CD4-positive, alpha-beta T cell treated with Interferon gamma for 1 hour (primary cell): Measurements from ENCODE around the gene PPARD.
A peak's percentile ranks its signal among the peaks of the same experiment; 100 is the strongest.
"Not testable (repeated sequence)": the region's sequence is repeated elsewhere in the genome, so short reads cannot be mapped to it uniquely, and the experiment has no call there.

Experiments
- DNase-seq: peaks from one replicate; pipeline ENCODE4 v3.0.0-alpha.2; 2020

The PPARD gene

DNA sequence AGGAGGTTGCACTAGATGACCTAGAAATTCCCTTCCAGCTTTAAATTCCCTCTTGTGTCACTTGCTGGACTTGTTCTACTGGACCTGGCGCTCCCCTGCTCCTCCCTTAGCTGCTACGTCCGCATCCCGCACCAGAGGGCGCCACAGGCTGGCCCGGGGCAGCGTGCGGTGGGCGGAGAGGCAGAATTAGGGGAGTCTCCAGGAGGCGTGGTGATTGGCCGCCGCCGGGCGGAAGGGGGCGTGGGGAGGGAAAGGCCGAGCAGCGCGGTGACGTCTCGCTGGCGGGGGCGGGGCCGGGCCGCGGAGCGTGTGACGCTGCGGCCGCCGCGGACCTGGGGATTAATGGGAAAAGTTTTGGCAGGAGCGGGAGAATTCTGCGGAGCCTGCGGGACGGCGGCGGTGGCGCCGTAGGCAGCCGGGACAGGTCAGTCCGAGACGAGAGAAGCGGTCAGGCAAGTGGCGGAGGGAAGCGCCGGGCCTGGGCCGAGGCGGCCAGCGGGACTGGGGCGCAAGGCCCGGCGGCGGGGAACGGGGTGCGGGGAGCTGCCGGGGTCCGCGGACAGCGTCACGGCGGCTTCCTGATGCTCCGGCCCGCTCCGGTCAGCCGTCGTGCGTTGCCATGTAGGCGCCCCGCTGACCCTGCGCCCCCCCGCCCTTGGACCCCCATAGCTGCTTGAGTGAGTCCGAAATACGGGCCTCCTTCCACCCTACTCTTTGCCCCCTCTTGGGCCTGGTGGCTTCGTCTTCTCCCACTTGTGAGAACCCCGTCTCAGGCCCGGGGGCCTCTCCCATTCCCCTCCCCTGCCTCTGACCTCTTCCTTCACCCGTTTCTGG lies at the start of gene PPARD:
TSS of gene PPARD (plus strand) at position 301 of the 834 bp plus-strand sequence. CDS start 68,530 bp downstream, outside the sequence.
- peak; percentile 95 for DNase-seq

DNA sequence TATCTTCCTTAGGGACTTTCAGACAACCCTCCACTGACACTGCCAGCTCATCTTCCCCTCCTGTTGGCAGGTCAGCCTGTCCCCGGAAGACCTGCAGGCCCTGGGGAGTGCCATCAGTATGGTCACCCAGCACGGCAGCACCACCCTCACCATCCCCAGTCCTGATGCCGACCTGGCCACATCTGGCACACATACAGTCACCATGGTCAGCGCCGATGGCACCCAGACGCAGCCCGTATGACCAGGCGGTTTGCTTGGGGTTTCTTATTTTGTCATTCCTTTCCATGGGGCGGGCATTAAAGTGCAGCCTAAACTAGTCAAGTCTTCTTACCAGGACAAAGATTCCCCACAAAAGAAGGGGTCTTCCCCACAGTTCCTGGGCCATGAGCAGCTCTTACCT lies 48.7 kb upstream of the PPARD start:
- DNase-seq = no peak

DNA sequence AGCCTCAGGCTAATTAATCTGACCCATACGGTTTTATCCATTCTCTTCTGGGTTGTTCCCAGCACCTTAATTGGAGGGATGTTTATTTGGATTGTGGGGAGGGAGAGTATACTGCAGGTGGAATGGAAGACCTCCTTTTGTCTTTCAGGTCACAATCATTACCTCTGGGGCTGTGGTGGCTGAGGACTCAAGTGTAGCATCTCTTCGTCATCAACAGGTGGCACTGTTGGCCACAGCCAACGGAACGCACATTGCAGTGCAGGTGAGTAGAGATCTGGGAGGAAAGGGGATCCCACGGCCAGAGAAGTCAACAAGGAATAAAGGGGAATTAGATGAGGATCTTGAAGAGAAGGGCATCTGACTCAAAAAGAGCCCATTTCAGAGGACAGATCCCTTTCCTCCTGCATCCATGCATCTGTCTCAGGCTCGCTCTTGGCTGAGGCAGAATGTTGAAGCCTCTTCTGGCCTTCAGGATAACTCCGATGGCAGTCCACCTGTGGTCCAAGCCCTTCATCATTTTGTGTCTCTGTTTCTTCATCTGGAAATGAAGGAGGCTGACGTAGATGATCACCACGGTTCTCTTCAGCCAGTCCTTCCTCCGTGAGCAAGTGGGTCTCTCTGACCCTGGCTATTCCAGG lies 47.9 kb upstream of the PPARD start:
- peak; percentile 46 for DNase-seq

DNA sequence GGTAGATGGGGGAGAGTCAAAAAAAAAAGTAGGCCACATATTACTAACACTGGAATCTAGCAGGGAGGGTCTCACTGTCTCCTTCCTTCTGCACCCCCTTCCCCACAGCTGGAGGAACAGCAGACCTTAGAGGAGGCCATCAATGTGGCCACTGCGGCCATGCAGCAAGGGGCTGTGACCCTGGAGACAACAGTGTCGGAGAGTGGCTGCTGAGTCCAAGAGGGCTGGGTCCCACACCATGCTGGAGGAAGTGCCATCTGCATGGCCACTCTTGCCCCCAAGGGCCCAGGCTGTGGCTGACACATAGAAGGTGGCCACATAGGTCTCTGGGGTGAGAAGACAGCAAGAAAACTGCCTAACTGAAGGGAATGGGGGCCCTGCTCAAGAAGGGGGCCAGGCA lies 47.3 kb upstream of the PPARD start:
- DNase-seq = no peak

DNA sequence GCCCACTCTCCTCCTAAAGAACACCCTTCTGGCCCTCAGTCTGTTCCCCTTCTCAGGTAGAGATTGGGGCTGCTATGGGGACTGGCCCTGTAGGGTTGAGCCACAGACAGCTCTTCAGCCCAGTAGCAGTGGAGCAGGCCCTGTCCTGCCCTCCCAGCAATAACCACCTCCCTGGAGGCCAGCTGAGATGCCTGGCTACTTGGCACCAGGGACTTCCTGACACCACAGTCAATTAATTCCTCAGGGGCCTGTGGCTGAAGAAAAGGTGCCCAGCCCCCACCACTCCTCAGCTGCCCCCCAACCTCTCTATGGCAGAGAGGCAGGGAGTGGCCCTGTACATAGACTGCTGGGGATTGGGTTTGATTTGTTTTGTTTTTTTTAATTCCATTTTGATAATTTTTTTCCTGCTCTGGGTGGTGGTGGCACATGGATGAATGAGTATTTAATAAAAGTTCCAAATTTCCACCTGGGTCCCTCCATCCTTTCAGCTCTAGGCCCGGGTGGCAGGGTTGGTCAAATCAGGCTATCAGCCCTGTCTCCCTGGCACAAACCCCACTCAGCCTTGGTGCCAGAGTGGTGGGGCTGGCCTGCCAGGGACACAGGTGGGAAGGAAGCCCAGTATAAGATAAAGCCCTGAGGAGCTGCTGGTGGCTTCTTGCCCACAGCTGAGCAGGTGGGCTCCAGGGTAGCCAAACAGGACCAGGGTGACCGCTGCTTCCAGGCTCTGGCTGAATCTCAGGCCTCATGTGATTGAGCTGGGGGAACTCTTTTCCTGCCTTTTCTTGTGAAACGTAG lies 46.6 kb upstream of the PPARD start:
- no peak for DNase-seq

DNA sequence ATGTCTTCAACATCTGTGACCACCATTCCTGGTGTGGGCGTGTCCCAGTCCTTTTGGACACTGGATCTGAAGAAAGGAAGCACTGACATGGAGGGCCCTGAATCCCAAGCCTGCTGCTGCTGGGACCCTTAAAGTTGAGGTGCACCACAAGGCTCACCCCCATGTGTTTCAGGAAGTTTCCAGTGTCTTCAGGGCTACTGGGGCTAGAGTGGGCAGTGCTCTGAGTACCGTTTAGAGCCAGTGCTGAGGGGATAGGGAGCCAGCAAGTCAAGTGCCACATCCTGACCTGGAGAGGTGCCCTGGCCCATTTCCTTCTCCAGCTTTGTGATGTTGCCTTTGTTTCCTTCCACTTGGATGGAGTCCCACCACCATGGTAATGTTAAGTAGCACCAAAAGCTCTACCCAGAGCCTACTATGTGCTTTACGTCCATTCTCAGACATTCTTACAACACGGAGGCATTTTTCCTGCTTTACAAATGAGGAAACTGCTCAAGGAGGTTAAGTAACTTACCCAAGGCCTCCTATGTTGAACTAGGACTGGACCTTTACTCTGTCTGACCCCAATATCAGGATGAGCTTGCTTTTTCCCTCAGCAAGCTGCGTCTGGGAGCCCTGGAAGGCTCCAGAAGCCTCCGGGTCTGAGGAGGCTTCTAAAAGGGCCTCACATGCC lies 45.3 kb upstream of the PPARD start:
- no peak for DNase-seq

DNA sequence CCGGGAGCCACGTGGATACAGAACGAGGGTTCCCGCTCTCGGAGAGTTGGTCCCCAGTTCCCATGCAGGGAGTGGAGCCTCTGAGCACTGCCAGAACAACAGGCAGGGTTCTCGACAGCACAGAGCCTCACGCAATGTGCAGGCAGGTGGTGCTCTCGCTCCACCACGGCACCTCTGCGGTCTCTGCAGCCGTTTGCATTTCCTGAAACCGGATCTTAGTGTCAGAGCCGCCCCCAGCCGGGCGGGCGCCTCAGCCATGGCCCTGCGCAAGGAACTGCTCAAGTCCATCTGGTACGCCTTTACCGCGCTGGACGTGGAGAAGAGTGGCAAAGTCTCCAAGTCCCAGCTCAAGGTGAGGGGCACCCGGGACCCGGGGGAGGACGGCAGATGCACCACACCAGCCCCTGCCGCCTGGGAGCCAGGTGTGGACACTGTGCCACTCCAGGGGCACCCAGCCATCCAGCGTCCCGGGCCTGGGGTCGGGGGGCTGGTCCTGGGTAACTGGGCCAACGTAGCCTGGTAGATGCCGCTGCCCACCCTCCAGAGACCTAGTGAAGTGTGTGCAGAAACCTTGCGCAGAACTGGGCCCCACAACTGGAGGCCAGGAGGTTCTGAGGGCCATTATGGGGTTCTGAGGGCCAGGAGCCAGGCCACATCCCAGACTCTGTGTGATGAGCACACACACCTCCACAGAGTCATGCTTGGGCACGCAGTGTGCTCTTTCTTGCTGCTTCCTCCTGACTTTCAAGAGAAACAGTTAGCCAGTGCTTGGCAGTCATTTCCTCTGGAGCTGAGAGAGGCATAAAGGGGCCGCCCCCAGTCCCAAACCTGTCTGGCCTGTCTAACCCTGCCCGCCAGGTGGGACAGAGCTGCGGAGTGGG lies 44.5 kb upstream of the PPARD start, which contains the start of gene DEF6:
TSS of gene DEF6 (plus strand) at position 218 of the 881 bp plus-strand sequence. CDS start at position 257, 39 bp downstream.
- DNase-seq = peak; percentile 88

DNA sequence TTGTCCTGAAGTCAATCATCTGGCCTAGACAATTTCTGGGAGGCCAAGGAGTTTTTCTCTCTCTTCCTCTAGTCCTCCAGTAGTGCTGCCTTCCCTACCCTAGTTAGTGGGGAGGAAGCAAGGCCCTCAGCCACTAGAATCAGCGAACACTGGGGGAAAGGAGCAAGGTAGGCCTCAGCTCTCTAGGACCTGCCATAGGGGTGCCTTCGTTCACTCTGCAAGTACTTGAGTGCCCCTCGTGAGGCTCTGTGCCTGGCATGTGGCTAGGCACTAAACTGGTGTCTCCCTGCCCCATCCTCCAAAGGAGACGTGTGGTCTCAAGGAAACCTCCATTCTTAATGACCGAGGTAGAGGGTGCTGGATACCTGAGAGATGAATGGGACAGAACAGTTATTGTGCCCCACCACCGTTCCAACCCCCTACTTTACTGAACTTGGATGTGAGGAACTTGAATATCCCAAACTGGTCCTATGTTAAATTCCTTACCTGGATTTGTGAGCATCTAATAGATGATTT lies 43.7 kb upstream of the PPARD start:
- DNase-seq = no peak

DNA sequence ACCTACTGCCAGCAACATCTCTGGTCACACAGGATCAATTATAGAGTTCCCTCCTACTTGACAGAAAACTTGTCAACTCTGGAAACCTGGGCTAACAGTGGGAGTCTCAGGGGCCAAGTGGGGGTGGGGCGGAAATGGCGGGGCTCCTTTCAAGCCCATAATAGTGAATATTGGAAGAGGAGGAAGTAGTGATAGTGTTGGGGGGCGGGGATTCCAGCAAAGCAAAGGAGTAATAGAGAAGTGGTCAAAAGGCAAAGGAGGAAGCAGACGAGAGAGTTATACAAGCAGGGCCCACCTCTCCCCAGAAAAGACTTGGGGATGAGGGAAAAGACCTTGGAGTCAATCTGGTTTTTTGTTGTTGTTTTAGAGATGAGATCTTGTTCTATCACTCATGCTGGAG lies 42.7 kb upstream of the PPARD start:
- DNase-seq = peak; percentile 62

DNA sequence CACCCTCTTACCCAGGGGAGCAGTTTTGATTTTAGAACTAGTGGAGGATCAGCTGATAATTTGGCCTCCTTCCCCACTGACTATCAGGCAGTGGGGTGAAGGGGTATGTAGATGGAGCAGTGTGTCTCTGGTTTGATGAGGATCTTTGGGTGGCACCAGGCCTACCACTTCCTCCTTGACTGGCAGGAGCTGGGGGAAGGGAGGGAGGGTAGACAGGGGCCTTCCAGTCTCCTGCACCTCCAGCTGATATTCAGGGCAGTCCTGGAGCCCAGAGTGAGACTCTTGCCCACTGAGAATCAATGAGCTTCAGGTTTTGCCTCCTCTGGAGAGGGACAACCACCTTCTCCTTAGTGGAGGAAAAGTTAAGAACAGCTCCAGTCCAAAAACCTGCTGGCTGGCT lies 41.5 kb upstream of the PPARD start:
- peak; percentile 59 for DNase-seq

DNA sequence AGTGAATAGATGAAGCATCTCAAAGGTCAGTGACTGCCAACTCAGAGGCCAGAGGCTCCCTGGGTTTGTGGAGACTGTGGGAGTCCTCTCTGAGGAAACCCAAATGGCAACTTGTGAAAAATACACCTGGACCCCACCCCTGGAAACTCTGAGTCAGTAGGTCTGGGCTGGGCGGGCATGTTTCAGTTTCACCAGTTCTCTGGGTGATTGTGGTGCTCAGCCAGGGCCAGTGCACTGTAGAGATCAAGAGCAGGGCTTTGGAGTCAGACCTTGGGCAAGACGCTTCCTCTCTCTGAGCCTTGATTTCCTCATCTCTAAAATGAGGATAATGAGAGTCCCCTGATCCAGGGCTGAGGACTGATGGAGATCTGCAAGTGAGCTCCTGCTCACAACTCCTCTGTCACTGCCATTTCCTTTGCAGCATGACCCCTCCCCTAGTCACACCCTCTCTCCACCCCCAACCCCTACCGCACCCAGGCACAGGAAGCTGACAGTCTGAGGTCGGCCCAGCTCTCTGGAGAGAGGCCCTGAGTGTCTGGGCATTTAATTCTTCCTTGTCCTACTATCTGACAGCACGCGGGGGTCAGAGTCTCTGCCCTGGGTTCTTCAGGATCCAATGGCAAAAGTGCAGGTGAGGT lies 39.6 kb upstream of the PPARD start:
- DNase-seq = peak; percentile 84

DNA sequence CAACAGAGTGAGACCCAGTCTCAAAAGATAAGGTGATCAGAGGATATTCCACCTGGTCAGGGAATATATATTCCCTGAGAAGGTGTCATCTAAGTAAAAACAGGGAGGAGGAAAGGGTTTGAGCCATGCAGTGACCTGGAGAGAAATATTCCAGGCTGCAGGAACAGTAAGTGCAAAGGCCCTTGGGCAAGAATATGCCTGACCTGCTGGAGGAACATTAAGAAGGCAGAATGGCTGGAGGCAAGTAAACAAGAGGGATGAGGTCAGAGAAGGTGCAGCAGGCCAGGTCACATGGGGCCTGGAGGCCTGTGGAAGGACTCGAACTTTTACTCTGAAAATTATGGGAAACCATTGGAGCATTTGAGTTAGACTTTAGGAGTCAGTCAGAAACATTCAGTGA lies 38.1 kb upstream of the PPARD start:
- DNase-seq = no peak

DNA sequence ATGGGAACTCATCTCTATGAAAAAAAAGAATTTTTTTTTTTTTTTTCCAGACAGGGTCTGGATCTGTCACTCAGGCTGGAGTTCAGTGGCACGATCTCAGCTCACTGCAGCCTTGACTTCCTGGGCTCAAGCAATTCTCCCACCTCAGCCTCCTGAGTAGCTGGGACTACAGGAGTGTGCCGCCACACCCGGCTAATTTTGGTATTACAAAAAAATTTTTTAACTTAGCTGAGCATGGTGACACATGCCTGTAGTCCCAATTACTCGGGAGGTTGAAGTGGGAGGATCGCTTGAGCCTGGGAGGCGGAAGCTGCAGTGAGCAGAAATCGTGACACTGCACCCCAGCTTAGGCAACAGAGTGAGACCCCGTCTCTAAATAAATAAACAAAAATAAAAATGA lies 37.2 kb upstream of the PPARD start:
- no peak for DNase-seq

DNA sequence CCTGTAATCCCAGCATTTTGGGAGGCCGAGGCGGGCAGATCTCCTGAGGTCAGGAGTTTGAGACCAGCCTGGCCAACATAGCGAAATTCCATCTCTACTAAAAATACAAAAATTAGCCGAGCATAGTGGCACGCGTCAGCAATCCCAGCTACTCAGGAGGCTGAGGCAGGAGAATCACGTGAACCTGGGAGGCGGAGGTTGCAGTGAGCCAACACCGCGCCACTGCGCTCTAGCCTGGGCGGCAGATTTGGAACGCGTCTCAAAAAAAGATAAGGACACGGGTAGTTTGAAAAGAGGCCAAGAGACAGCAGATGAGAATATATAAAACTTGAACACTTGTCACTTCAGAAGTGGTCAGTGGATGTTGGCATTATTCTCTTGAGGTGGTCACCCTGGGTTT lies 35.2 kb upstream of the PPARD start:
- not testable (repeated sequence) for DNase-seq

DNA sequence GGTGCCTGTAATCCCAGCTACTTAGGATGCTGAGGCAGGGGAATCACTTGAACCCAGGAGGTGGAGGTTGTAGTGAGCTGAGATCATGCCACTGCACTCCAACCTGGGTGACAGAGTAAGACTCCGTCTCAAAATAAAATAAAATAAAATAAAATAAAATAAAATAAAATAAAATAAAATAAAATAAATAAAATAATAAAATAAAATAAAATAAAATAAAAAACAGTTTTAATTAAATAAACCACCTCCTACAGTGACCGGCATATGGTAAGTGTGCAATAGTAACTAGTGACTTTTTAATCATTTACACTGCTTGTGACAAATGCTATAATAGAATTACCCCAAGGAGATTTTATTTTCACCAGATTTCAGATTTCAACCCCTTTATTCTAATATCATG lies 33.8 kb upstream of the PPARD start:
- DNase-seq = not testable (repeated sequence)

DNA sequence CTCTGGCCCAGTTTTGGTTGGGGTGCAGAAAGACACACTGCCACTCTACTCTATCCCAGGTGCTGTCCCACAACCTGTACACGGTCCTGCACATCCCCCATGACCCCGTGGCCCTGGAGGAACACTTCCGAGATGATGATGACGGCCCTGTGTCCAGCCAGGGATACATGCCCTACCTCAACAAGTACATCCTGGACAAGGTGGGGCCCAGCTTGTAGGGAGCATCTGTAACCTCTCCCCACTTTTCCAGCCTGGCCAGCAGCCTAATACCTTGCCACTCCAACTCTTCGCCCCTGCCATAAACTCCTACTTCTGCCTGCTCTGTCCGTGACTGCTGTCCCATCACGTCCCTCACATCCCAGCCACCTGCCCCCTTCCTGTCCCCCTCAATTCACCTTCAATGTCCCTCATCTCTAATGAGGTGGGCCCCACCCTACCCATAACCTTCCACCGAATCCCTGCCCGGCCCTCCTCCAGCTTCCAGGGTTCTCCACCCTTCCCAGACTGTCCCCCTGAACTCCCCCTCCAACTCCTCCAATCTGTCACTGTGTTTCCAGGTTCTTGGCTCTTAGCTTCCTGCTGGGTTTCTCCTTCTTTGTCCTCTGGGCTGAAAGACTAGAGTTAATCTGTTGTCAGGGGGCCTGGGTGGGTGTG lies 32.6 kb upstream of the PPARD start:
- DNase-seq = no peak

DNA sequence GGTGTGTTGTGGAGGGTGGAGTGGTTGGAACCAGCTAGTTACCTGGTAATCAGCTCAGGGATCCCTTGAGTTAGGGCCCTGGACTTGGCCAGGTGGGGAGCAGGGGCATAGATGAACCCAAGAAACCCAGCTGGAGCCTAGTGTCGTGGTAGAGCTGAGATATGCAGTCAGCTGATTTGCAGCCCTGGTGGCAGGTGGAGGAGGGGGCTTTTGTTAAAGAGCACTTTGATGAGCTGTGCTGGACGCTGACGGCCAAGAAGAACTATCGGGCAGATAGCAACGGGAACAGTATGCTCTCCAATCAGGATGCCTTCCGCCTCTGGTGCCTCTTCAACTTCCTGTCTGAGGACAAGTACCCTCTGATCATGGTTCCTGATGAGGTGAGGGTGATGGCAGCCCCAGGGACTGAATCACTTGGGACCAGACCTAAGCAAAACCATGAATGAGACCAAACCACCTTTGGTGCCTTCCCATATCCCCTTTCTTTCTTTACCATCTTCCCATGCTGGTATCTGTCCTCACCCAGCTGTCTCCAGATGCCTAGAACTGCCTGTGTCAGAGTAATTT lies 32.0 kb upstream of the PPARD start:
- no peak for DNase-seq

DNA sequence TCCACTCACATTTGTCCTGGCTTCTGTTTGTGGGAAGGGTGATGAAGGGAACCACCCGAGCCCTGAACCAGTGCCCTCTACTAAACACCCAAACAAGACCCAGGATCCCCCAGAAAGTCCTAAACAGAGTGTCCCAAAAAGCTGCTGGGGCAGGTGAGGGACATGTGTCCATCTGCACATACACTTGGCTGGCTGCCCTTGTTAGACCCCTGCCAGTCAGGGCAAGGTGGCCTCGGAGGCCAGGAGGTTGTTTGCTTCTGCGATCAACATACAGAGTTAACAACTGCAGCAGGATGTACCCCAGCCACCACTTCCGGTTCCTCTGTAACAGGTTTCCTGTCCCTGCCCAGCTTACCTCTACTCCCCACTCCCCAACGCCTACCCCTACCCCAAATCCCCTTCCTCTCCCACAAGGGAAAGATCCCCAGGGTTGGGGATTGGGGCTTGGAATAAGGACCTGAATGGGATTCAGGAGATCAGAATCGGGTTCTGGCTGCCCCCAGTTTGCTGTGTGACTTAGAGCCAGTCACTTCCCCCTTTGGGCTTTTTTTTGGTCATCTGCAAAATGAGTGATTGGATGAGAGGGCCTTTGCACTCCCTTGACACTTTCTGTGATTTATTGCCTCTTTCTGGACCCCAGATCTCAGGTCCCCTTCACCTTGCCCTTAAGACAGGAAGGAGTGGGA lies 30.8 kb upstream of the PPARD start:
- peak; percentile 70 for DNase-seq

DNA sequence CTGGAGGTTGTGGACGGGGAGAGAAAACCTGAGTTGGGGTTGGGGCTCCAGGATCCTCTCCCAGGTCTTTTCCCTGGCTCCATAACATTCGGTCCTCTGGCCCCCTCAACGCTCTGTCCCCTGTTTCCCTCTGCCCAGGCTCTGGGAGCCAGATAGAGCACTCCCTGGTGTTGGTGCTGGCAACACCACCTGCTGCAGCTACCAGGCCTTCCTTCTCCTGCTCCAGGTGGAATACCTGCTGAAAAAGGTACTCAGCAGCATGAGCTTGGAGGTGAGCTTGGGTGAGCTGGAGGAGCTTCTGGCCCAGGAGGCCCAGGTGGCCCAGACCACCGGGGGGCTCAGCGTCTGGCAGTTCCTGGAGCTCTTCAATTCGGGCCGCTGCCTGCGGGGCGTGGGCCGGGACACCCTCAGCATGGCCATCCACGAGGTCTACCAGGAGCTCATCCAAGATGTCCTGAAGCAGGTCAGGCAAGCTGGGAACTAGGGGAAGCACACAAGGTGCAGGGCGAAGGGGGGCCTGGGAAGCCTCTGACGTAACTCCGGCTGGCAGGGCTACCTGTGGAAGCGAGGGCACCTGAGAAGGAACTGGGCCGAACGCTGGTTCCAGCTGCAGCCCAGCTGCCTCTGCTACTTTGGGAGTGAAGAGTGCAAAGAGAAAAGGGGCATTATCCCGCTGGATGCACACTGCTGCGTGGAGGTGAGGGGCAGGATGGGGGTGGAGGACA lies 30.1 kb upstream of the PPARD start:
- no peak for DNase-seq
